H1 (cell line): Measurements from ENCODE around the gene GDAP1L1. TPM values are rescaled to one million over a fixed set of nuclear protein-coding genes. Genes with fewer than 3 reads are reported as not detected.

Experiments
- CTCF ChIA-PET: fragments of 300-600 bp; sonication (Branson Sonifier 250); formaldehyde crosslinking; loops from one replicate; lab custom pipeline; 2021; ENCODE audit not compliant: partially characterized antibody; lab: Charles Lee
- POLR2A ChIA-PET: fragments of 300-600 bp; sonication (Branson Sonifier 250); formaldehyde crosslinking; loops from one replicate; lab custom pipeline; 2021; ENCODE audit warnings: inconsistent platforms; ENCODE audit not compliant: partially characterized antibody; lab: Charles Lee
- DNase-seq, 2 experiments: peaks; one replicate each; pipeline versions ENCODE4 v3.0.0 to v3.0.0-alpha.2; 2010 to 2022; ENCODE audit warnings: low spot score in 2 of 2, low read depth in 1 of 2, mixed read lengths in 1 of 2
- FAIRE-seq: peaks from 2 replicates; lab custom pipeline; 2011; peaks lifted over from hg19 to GRCh38; lab: Jason Lieb, UNC
- H2AFZ ChIP-seq: 2 replicates; pipeline ENCODE4 v1.8.1; 2012; ENCODE audit warnings: low read length, inconsistent platforms
- H2AK5ac ChIP-seq: 2 replicates; pipeline ENCODE4 v1.6.1; 2013; ENCODE audit warnings: low read depth, low read length
- H2BK120ac ChIP-seq: replicated peaks from 2 replicates; pipeline ENCODE3; 2013; ENCODE audit warnings: low read depth, low read length, inconsistent platforms
- H2BK12ac ChIP-seq: 2 replicates; pipeline ENCODE4 v1.6.1; 2013; ENCODE audit warnings: low read depth, low read length
- H2BK15ac ChIP-seq: 2 replicates; pipeline ENCODE4 v1.6.1; 2013; ENCODE audit warnings: low read length
- H2BK20ac ChIP-seq: 2 replicates; pipeline ENCODE4 v1.6.1; 2013; ENCODE audit warnings: low read length
- H2BK5ac ChIP-seq: 2 replicates; pipeline ENCODE4 v1.6.1; 2013; ENCODE audit warnings: low read depth, low read length
- H3K14ac ChIP-seq: 2 replicates; pipeline ENCODE4 v1.6.1; 2013; ENCODE audit warnings: inconsistent platforms; ENCODE audit not compliant: insufficient read length
- H3K18ac ChIP-seq: 2 replicates; pipeline ENCODE4 v1.6.1; 2013; ENCODE audit warnings: low read length; ENCODE audit errors: extremely low read depth
- H3K23ac ChIP-seq: 2 replicates; pipeline ENCODE4 v1.6.1; 2013; ENCODE audit warnings: inconsistent platforms; ENCODE audit not compliant: insufficient read length
- H3K23me2 ChIP-seq: 2 replicates; pipeline ENCODE4 v1.6.1; 2013; ENCODE audit warnings: low read depth, low read length
- H3K27ac ChIP-seq: 2 replicates; pipeline ENCODE4 v1.6.1; 2011; ENCODE audit warnings: low read depth, low read length, inconsistent platforms
- H3K27me3 ChIP-seq, 4 experiments: replicated peaks in 1 of 4; 1 replicate in 1 of 4; 2 replicates in 3 of 4; pipeline versions ENCODE4 v1.6.1 to v1.8.1; 2011 to 2013; ENCODE audit warnings: low read length in 3 of 4, mild to moderate bottlenecking in 3 of 4, inconsistent platforms in 2 of 4, mixed read lengths in 2 of 4, moderate library complexity in 1 of 4; ENCODE audit not compliant: control insufficient read depth in 3 of 4, insufficient read depth in 3 of 4; ENCODE audit errors: extremely low read depth in 1 of 4
- H3K36me3 ChIP-seq, 4 experiments: 2 replicates each; pipeline versions ENCODE4 v1.6.1 to v1.8.1; 2011 to 2013; ENCODE audit warnings: mild to moderate bottlenecking in 4 of 4, low read length in 3 of 4, moderate library complexity in 2 of 4, control low read depth in 1 of 4, inconsistent platforms in 1 of 4; ENCODE audit not compliant: insufficient read depth in 4 of 4, control insufficient read depth in 2 of 4
- H3K4ac ChIP-seq: replicated peaks from 2 replicates; pipeline ENCODE3; 2013; ENCODE audit warnings: low read length, low read depth, mixed read lengths, inconsistent platforms; ENCODE audit not compliant: insufficient read length
- H3K4me1 ChIP-seq, 4 experiments: replicated peaks in 1 of 4; 1 replicate in 1 of 4; 2 replicates in 3 of 4; pipeline versions ENCODE4 v1.6.1 to v1.8.1; 2011 to 2013; ENCODE audit warnings: low read length in 3 of 4, inconsistent platforms in 2 of 4, mixed read lengths in 1 of 4; ENCODE audit not compliant: insufficient read depth in 4 of 4, control insufficient read depth in 3 of 4
- H3K4me2 ChIP-seq, 2 experiments: 2 replicates each; pipeline versions ENCODE4 v1.6.1 to v1.8.1; 2011 to 2013; ENCODE audit warnings: low read depth in 2 of 2, low read length in 2 of 2, control low read depth in 1 of 2, inconsistent platforms in 1 of 2, mild to moderate bottlenecking in 1 of 2; ENCODE audit not compliant: insufficient read depth in 1 of 2
- H3K4me3 ChIP-seq, 4 experiments: fragments of 200-600, 300-600 bp in 1 of 4; sonication (generic), shearing (Covaris generic), sonication (Bioruptor Twin) in 1 of 4; 2 replicates each; pipeline versions ENCODE4 v1.5.1 to v1.8.1; 2011 to 2016; ENCODE audit warnings: low read length in 4 of 4, low read depth in 3 of 4, control low read depth in 2 of 4, inconsistent platforms in 2 of 4, mild to moderate bottlenecking in 2 of 4, mixed read lengths in 1 of 4, moderate library complexity in 1 of 4; ENCODE audit not compliant: insufficient read depth in 2 of 4; ENCODE audit errors: extremely low read depth in 1 of 4
- H3K56ac ChIP-seq: replicated peaks from 2 replicates; pipeline ENCODE3; 2013; ENCODE audit warnings: low read depth, mild to moderate bottlenecking, mixed read lengths, low read length, inconsistent platforms; ENCODE audit not compliant: insufficient read length
- H3K79me1 ChIP-seq: 2 replicates; pipeline ENCODE4 v1.6.1; 2013; ENCODE audit warnings: low read depth, low read length, control low read depth
- H3K79me2 ChIP-seq, 2 experiments: 2 replicates each; pipeline versions ENCODE4 v1.6.1 to v1.8.1; 2012 to 2013; ENCODE audit warnings: low read length in 2 of 2, mild to moderate bottlenecking in 2 of 2, inconsistent platforms in 1 of 2; ENCODE audit not compliant: insufficient read depth in 2 of 2, control insufficient read depth in 1 of 2
- H3K9ac ChIP-seq, 4 experiments: replicated peaks in 1 of 4; 1 replicate in 1 of 4; 2 replicates in 3 of 4; pipeline versions ENCODE4 v1.6.1 to v1.8.1; 2011 to 2013; ENCODE audit warnings: low read depth in 3 of 4, low read length in 3 of 4, control low read depth in 2 of 4, mild to moderate bottlenecking in 2 of 4, moderate library complexity in 2 of 4, inconsistent platforms in 1 of 4; ENCODE audit errors: extremely low read depth in 1 of 4
- H3K9me3 ChIP-seq, 2 experiments: 2 replicates each; pipeline versions ENCODE4 v1.6.1 to v1.8.1; 2012 to 2013; ENCODE audit warnings: mild to moderate bottlenecking in 2 of 2, moderate library complexity in 2 of 2, control low read depth in 1 of 2, inconsistent platforms in 1 of 2, low read depth in 1 of 2, low read length in 1 of 2, mixed read lengths in 1 of 2; ENCODE audit not compliant: insufficient read depth in 2 of 2
- H4K20me1 ChIP-seq, 2 experiments: replicated peaks in 1 of 2; 2 replicates each; pipeline versions ENCODE3 to v1.8.1; 2011 to 2013; ENCODE audit warnings: inconsistent platforms in 2 of 2, low read length in 2 of 2, mild to moderate bottlenecking in 1 of 2; ENCODE audit not compliant: insufficient read depth in 2 of 2, control insufficient read depth in 1 of 2
- H4K5ac ChIP-seq: 2 replicates; pipeline ENCODE4 v1.6.1; 2013; ENCODE audit warnings: low read length, low read depth, mixed read lengths, inconsistent platforms; ENCODE audit not compliant: insufficient read length
- H4K8ac ChIP-seq: 2 replicates; pipeline ENCODE4 v1.8.0; 2013; ENCODE audit warnings: mild to moderate bottlenecking, moderate library complexity, low read length, inconsistent platforms; ENCODE audit not compliant: insufficient read depth; ENCODE audit errors: extremely low read depth
- H4K91ac ChIP-seq: replicated peaks from 2 replicates; pipeline ENCODE3; 2013; ENCODE audit warnings: low read length, mixed read lengths, inconsistent platforms; ENCODE audit not compliant: insufficient read length
- BACH1 ChIP-seq: IDR thresholded peaks from 2 replicates; pipeline ENCODE4 v1.6.1; 2012; ENCODE audit warnings: low read length, improper control_type of control experiment
- CREB1 ChIP-seq: IDR thresholded peaks from 2 replicates; pipeline ENCODE4 v1.6.1; 2012; ENCODE audit warnings: inconsistent platforms
- PHF8 ChIP-seq: fragments of 200-600 bp; sonication (generic); conservative IDR thresholded peaks from 2 replicates; pipeline ENCODE4 v1.7.1; 2012; ENCODE audit warnings: low read depth, mild to moderate bottlenecking, inconsistent platforms, low read length, moderate library complexity
- POU5F1 ChIP-seq: IDR thresholded peaks from 2 replicates; pipeline ENCODE4 v1.6.1; 2011; ENCODE audit warnings: low read depth, mild to moderate bottlenecking, low read length, moderate library complexity
- RAD21 ChIP-seq, 2 experiments: IDR thresholded peaks in 1 of 2; conservative IDR thresholded peaks in 1 of 2; 2 replicates each; pipeline ENCODE4 v1.6.1; 2011; ENCODE audit warnings: low read depth in 2 of 2, low read length in 2 of 2, improper control_type of control experiment in 1 of 2, inconsistent platforms in 1 of 2, mild to moderate bottlenecking in 1 of 2, moderate library complexity in 1 of 2
- RBBP5 ChIP-seq: IDR thresholded peaks from 2 replicates; pipeline ENCODE4 v1.7.1; 2012; ENCODE audit warnings: low read depth, mild to moderate bottlenecking, inconsistent platforms, low read length, moderate library complexity, borderline replicate concordance
- TBP ChIP-seq: IDR thresholded peaks from 2 replicates; pipeline ENCODE4 v1.6.1; 2011; ENCODE audit warnings: low read depth, low read length, improper control_type of control experiment
- YY1 ChIP-seq: IDR thresholded peaks from 2 replicates; pipeline ENCODE4 v1.6.1; 2011; ENCODE audit warnings: low read depth, mild to moderate bottlenecking, low read length
- whole genome bisulfite sequencing, 2 experiments: shearing (Covaris generic) in 1 of 2; methylation state at CpG; one replicate each; pipeline versions ENCODE4 v1.1.6 to v1.1.7; 2013 to 2015; ENCODE audit warnings: low lambda C conversion rate in 2 of 2, mixed read lengths in 2 of 2, inconsistent platforms in 1 of 2, low coverage in 1 of 2, missing lambda C conversion rate in 1 of 2; ENCODE audit not compliant: insufficient replicate concordance in 2 of 2, insufficient coverage in 1 of 2, insufficient read length in 1 of 2; ENCODE audit errors: extremely low coverage in 1 of 2, missing lambda C conversion rate in 1 of 2; 5-methylcytosine and 5-hydroxymethylcytosine counted together
- polyA plus RNA-seq, 7 experiments: library from polyadenylated mRNA; depleted of rRNA in 3 of 7; stranded (reverse) in 5 of 7; unstranded in 2 of 7; fragments of >200 nt in 5 of 7; fragments of 200-250 nt in 2 of 7; gene quantifications; 1 replicate in 5 of 7; 2 replicates in 1 of 7; 4 replicates in 1 of 7; pipeline versions ENCODE4 v1.2.1 to v1.2.3, GENCODE V29; 2011 to 2013; ENCODE audit warnings: missing spikeins in 2 of 7, mixed read lengths in 2 of 7
- total RNA-seq: library from RNA; stranded (reverse); fragmentation: NEBNext Ultra II Directional; extraction: Animal tissue kit (Norgen Biotek cat#: 25700); gene quantifications from 2 replicates; pipeline ENCODE4 v1.2.1, GENCODE V29; 2021
- TF ChIP-seq, protein P1 (sequence below), 3 experiments: IDR thresholded peaks; 1 replicate in 2 of 3; 2 replicates in 1 of 3; pipeline versions ENCODE4 v1.5.1 to v1.6.1; 2011; ENCODE audit warnings: low read length in 3 of 3, mild to moderate bottlenecking in 3 of 3, inconsistent platforms in 2 of 3, low read depth in 1 of 3, moderate library complexity in 1 of 3; ENCODE audit not compliant: insufficient read depth in 1 of 3; ENCODE audit errors: control extremely low read depth in 1 of 3

The GDAP1L1 gene
- total and polyA plus RNA-seq, 2 of the 8 experiments (the other 6 are each of a cell fraction or from before 2014, with no cell fraction given) = 8.5 to 63.1 TPM

DNA sequence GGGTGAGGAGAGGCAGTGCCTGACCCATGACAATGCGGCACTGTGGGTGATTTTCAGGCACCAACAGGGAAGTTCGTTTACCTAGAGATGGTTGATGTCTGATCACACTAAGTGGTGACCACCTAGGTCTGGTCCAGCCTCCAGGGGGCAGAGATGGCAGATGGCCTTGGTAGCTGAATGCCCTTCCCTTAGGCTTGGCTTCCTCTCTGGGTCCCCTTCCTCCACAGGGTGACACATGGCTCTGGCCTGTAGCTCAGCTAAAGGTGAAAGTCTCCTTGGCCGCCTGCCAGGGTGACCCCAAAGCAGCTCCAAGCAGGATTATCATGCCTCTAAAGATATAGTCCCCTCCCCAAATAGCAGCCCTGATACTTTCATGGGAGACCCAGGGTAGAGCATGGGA, 6.4 kb downstream of the GDAP1L1 start:
- Histone ChIP-seq H3K4me3 (no peak overlapping the region), H2AFZ (no peak overlapping the region), H2AK5ac (no peak overlapping the region; the same call in 1 of the 2 replicates), H3K4me1 (peaks cover 0 to 7% (median 1%) of the 10 kb centered on the region in 4 experiments; a peak in 4 of 7 replicates), H3K23me2 (no peaks in the 10 kb centered on the region), H2BK20ac (no peak overlapping the region), H3K79me1 (no peaks in the 10 kb centered on the region), H4K20me1 (peaks cover 0 to 4% of the 10 kb centered on the region in 2 experiments), H2BK120ac (no peak overlapping the region), H3K27ac (no peak overlapping the region), H4K8ac (no peak overlapping the region), H4K5ac (no peak overlapping the region), H2BK12ac (0 out of 2 replicates have a peak overlapping the region, but pooled peaks have one; percentile 17), H3K36me3 (no peaks in the 10 kb centered on the region), H3K56ac (no peak overlapping the region), H3K4ac (no peak overlapping the region), H3K4me2 (no peak overlapping the region), H3K79me2 (no peaks in the 10 kb centered on the region), H3K23ac (no peak overlapping the region), H3K9ac (no peak overlapping the region), H3K14ac (no peak overlapping the region), H3K27me3 (no peaks in the 10 kb centered on the region; a peak in 1 of 7 replicates), H4K91ac (no peak overlapping the region), H3K18ac (no peak overlapping the region; the same call in 1 of the 2 replicates), H2BK15ac (no peak overlapping the region), H2BK5ac (no peak overlapping the region), H3K9me3 (no peaks in the 10 kb centered on the region)
- FAIRE-seq = no peak
- 75% methylated on average over 3 of the region's 3 CpGs; no CpG with 5 or more reads in 1 of the 2 experiments for WGBS, 2 experiments
- POLR2A ChIA-PET = no interaction called here
- CTCF ChIA-PET = interaction anchor here (0.9 to 4.8 kb wide), 14 partner anchors 10 to 212 kb away, joined by 3 to 31 read pairs (median 6); no protein-coding TSS in a partner anchor
- DNase-seq = no peak
- no peak for TF ChIP-seq CREB1
- TF ChIP-seq RBBP5 = no peak
- TF ChIP-seq BACH1 = no peak
- TF ChIP-seq YY1 = no peak
- TF ChIP-seq RAD21 (IDR thresholded peaks at IDR 0.05 in 1 of 2, conservative IDR thresholded peaks at IDR 0.05 in 1 of 2; ENCODE audit: low read depth in 2 of 2, low read length in 2 of 2) = peak in 1 of 2 experiments; percentile 24; a peak in 1 of 4 replicates
- no peak for TF ChIP-seq TBP
- no peak for TF ChIP-seq POU5F1
- TF ChIP-seq, protein P1, sequence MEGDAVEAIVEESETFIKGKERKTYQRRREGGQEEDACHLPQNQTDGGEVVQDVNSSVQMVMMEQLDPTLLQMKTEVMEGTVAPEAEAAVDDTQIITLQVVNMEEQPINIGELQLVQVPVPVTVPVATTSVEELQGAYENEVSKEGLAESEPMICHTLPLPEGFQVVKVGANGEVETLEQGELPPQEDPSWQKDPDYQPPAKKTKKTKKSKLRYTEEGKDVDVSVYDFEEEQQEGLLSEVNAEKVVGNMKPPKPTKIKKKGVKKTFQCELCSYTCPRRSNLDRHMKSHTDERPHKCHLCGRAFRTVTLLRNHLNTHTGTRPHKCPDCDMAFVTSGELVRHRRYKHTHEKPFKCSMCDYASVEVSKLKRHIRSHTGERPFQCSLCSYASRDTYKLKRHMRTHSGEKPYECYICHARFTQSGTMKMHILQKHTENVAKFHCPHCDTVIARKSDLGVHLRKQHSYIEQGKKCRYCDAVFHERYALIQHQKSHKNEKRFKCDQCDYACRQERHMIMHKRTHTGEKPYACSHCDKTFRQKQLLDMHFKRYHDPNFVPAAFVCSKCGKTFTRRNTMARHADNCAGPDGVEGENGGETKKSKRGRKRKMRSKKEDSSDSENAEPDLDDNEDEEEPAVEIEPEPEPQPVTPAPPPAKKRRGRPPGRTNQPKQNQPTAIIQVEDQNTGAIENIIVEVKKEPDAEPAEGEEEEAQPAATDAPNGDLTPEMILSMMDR (IDR thresholded peaks at IDR 0.05; ENCODE audit: control extremely low read depth in 1 of 3, insufficient read depth in 1 of 3, low read depth in 1 of 3, low read length in 3 of 3) = peak; percentile 42 to 60 (median 48)
- no peak for TF ChIP-seq PHF8
